NCI-H128 (cell line): ENCODE results near the gene TSSK2.

ENCODE experiments used
- DNase-seq: peaks from one replicate; lab custom pipeline; 2025; ENCODE audit not compliant: unreplicated experiment; lab: John Stamatoyannopoulos, UW

The TSSK2 gene

GRCh38 chr22:19105867-19106802 is 25.0 kb upstream of the TSSK2 start:
- no peak for DNase-seq

- no peak for DNase-seq
Observed at GRCh38 chr22:19106886-19107729, 24.0 kb upstream of the TSSK2 start.

DNA sequence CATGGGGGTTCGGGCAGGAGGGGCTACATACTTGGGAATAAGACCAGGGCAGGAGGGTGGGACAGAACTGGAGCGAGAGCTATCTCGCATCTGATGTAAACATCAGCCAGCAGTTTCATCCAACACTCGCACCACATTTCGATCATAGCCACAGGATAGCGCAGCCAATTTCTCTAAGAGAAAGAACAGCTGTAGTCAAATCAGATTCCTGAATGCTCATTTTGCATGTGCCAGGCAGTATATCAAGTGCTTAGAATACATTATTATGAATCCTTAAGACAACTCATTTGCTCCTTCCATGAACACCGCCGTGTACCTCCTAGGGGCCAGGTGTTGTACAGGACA is 23.4 kb upstream of the TSSK2 start:
- no peak for DNase-seq

- DNase-seq: no peak
Observed at GRCh38 chr22:19108807-19109197, 22.3 kb upstream of the TSSK2 start.

DNA sequence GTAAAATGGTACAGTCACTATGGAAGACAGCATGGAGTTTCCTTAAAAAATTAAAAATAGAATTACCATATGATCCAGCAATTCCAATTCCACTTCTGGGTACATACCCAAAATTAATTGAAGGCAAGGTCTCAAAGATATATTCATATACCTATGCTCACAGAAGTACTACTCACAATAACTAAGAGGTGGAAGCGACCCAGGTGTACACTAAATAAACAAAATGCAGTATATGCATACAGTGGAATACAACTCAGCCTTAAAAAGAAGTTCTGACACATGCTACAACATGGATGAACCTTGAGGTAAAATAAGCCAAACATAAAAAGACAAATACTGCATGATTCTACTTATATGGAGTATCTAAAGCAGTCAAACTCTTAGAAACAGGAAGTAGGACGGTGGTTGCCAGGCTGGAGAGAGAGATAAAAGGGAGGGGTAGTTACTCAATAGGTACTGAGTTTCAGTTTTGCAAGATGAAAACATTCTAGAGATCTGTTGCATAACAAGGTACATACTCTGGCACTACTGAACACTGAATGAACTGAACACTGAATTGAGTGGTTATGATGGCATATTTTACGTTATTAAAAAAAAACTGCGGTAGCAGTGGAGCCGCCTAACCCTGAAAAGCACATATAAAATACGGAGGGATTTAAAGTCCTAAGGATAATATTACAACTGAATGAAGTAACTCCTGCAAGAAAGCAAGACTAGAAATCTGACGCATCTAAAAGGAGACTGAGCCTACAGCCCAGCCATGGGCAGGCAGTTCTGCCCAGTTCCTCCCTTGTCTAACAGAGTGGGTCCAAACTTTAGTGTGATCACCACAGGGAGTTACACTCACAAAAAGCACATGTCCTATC is 21.7 kb upstream of the TSSK2 start:
- DNase-seq: no peak

DNA sequence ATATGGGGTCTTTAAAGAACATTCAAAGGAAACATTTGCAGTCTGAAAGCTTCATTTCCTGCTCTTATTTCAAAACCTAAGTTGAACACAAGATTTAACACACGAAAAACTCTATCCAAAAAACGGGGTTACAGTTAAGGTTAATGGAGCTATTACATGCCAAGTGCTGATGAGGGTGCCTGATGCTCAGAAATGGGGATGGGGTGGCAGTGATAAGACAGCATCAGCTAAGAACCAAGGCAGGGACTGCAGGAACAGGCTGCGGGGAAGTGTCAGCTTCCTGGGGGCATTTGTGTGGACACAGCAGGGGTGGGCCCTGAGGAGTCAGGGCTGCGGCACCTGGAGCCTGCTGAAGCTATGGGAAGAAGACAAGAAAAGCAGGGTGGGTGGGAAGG is 21.0 kb upstream of the TSSK2 start:
- no peak for DNase-seq

- no peak for DNase-seq
Observed at GRCh38 chr22:19110646-19111045, 20.5 kb upstream of the TSSK2 start.

- no peak for DNase-seq
Observed at GRCh38 chr22:19111140-19111539, 20.0 kb upstream of the TSSK2 start.

DNA sequence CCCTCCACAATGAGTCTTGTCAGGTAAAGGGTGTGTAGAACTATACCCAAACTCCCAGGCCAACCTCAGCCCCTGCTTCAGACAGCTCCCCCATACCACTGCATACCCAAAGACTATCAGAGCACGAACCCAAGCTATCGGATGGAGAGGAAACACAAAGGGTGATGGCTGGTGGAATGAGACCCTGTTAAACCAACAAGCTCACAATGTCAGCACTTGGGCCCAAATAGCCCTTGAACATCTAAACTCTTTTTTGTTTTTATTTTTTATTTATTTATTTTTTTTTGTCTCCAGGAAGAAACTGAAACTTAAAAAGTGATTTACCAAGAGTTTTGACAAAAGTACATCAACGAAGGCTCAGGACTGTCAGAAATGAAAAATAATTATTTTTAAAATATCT is 19.5 kb upstream of the TSSK2 start:
- DNase-seq: no peak

- no peak for DNase-seq
Observed at GRCh38 chr22:19113429-19113828, 17.7 kb upstream of the TSSK2 start.

DNA sequence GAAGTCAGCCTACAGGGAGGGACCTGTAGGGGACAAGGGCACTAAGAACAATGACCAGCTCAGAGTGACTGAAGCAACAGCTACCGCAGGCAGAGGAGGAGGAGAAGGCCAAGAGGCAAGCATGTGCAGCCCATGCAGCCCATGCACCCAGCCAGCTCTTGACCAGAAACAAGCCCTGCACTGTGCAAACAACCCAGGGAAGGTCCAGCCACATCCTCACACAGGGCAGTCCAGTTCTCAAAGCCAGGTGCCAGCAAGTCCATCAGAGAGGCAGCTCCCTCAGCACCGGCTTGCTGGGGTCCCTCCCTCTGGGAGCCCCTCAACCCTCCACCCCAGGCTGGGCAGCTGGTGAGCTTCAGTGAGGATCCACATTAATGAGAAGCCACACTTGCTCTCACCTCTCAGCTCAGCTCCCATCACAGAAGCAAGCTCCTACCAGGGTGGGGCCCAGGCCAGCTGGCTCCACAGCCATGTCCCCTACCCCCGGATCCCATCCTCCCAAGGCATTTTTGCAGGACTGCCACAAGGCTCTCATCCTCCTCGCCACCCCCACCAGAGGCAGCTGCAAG is 16.0 kb upstream of the TSSK2 start:
- no peak for DNase-seq

GRCh38 chr22:19115628-19116027 is 15.5 kb upstream of the TSSK2 start:
- DNase-seq: no peak

GRCh38 chr22:19117111-19117512 is 14.0 kb upstream of the TSSK2 start:
- DNase-seq: no peak

DNA sequence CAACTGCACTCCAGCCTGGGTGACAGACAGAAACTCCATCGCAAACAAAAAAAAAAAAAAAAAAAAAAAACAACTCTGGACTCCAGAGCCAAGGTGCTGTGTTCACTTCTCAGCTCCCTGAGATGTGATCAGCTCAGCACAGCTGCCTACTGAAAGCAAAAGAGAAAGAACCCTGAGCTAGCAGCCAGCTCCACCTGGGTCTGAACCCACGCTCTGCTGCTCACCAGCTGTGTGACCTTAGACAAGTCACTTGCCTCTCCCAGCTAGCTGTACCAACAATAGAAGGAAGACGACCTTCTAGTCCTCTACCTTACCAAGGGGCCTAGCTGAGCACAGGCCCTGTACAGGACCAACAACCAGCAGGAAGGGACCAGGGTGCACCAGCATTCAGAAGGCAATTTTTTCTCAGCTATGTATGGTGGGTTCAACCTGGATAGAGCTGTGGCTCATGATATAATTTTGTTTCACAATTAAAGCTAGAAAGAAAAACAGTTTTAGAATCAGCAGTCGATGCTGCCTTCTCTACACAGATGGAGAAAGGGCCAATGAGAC is 12.7 kb upstream of the TSSK2 start:
- no peak for DNase-seq

GRCh38 chr22:19119949-19120348 is 11.2 kb upstream of the TSSK2 start:
- DNase-seq: no peak

DNA sequence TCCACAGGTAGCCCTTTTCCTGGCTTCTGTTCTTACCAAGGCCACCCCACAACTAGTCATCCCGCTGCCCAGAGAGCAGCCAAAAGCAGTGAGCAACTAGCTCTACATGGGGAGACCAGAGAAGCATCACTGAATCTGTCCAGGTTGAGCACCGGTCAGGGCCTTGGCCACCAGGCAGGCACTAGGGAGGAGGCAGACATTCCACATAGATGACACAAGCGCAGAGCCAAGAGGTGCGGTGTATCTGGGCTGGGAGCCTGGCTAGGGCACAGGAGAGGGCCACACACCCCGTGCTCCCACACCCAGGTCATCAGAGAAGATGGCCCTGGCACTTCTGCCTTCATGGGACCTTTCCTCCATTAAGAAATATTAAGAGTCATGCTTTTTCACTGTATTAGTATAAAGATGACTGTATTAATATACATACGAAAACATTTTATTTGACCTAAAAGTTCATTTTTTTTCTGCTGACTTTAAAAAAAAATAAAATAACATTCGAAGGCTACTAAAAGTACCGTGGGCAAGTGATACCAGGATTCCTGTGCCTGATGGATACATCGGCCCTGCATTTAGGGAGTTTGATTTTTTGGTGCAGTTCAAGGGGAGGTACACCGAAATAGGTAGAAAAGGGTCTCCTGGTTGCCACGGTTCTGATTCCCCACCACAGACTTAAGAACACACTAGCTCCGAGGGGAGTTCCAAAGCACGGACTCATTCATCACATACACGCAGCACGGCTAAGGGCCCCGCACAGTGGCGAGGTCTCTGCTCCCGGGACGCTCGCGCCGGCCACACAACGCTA is 10.1 kb upstream of the TSSK2 start:
- no peak for DNase-seq

- no peak for DNase-seq
Observed at GRCh38 chr22:19121631-19122142, 9.4 kb upstream of the TSSK2 start.

DNA sequence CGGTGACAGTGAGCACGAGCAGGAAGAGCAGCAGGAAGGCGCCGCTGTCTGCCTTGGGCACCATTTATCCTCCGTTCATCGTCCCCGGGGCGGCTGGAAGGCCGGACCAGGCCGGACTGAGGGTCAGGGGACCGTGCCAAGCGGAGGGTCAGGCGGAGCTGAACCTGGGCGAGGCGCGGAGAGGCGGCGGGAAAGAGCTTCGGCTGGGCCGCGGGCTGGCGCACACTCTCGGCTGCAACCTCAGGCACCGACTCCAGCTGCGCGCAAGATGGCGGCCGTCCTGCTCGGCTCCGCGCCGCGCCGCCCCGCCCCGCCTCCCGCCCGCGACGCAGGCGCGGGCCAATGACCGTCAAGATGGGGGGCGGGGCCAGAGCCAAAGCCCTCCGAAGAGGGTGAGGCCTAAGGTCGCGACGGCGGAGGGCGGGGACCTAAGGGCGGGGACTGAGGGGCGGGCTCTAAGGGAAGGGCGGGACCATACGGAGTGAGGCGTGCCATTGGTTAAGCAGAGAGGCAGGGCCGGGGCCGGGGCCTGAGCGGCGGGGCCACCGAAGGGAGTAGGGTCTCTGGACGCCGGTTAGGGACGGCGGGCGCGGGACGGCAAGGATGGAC is 8.9 kb upstream of the TSSK2 start, which contains the start of gene DGCR2:
TSS of gene DGCR2 (minus strand) at position 270 of the 609 bp plus-strand sequence. CDS start at position 64, 206 bp downstream.
- peak; percentile 73 for DNase-seq
